ENCODE results near the gene THPO.

THPO gene

DNA sequence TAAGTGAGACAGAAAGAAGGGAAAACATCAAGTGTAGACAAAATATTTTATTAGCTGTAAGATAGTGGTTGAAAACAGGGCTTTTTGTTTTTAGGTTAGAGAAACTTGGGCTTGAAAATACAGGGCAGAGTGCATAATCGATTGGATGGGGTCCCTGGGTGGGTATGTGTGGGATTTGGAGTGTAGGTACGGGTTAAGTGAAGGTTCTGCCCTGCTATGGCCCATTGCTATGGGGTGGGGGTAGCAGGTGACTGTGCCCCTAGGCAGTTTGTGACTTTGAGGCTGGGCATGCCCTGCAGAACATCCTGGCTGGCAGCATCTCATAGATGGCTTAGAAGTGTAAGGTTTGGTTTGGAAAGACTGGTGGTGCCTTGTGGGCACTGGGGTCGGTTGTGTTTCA lies 44.3 kb downstream of the THPO start:
- no peak for DNase-seq (ENCODE audit: low spot score)

DNA sequence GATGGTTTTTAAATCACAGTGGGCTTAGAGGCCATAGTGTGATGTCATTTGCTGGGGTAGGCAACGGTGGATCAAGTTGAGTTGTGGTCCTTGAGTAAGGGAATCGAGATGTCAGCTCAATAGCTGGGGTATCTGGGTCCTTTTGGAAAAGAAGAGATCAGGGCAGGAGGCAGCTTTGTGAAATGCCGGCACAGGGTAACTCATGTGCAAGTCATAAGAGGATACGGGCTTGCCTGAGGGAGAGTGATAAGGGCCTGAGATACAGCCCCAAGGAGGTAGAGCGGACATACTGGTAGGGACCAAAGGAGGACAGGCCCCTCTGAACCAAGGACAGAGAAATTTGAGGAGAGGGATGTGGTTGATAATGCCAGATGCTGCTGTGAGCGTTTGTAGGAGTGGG lies 44.8 kb downstream of the THPO start:
- no peak for DNase-seq (ENCODE audit: low spot score)

DNA sequence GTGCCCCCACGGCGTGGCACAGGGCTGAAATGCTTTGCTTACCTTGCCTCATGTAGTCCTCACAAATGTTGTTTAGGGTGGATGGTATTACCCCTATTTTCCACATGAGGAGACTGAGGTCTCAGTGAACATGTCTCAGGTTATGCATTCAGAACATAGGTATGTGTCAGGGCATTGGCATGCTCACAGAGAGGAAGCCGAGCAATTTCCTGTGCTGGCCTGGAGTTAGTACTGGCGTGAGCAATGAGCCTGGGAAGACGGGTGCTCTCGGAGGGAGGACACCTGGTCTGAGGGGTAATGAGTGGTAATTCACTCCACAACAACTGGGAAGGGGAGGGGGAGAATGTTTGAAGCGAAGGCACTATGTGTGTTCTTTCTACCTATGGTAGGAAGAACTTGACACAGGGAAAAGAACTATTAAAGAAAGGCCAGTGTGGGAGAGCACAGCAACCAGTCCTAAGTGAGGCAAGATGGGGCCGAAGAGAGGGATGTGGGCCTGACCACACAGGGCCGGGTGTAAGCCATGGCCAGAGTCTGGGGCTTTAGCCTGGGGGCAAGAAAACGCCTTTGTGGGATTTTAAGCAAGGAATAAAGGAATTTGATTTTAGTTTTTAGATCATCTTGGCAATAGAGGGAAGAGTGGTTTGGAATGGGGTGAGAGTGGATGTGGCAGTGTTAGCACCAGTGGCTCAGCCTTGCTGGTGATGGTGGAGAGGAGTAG lies 45.5 kb downstream of the THPO start:
- no peak for DNase-seq (ENCODE audit: low spot score)

DNA sequence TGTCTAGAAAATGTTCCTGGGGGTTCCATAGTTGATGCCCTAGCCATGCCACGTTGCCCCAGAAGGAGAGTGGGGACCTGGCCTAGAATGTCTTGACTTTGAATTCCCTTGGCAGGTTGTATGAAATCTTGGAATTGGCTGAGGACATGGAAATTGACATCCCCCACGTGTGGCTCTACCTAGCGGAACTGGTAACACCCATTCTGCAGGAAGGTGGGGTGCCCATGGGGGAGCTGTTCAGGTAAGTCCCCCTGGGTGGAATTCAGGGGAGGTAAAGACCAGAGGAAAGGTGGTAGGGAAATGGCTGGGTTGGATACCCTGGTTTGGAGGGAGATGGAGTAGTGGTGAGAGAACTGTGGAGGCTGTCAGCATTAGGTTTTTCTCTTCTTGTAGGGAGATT lies 49.5 kb downstream of the THPO start:
- DNase-seq (ENCODE audit: low spot score): no peak

DNA sequence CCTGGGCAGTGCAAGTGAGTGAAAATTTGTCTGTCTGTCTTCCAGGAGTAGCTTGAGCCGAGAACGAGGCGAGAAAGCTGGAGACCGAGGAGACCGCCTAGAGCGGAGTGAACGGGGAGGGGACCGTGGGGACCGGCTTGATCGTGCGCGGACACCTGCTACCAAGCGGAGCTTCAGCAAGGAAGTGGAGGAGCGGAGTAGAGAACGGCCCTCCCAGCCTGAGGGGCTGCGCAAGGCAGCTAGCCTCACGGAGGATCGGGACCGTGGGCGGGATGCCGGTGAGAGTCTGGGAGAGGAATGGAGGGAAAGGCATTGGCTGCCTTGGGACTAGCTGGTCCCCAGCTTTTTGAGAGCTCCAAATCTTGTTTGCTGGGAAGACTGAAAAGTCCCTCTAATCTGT lies 50.8 kb downstream of the THPO start:
- no peak for DNase-seq (ENCODE audit: low spot score)

DNA sequence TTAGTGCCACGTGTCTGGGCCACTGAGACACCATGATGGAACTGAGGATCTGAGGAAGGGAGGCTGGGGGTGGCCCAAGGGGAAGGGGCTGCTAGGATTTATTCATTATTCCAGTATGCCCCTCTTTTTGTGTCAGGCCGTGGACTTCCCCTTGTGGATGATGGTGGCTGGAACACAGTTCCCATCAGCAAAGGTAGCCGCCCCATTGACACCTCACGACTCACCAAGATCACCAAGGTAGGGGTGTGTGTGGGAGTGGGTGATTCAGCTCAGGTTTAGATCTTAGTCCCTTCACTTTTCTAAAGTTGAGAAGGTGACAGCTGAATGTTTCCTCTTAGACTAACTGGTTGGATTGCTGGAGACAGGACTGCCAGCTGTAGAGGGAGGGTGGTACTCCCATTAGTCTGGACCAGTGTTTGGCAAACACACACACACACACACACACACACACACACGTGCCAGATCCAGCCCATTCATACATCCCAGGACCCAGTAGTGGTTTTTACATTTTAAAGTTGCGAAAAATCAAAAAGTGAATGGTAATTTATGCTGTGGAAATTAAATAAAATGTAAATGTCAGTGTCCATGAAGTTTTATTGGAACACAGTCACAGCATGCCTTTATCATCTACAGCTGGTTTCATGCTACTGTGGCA lies 52.2 kb downstream of the THPO start:
- DNase-seq (ENCODE audit: low spot score): no peak

DNA sequence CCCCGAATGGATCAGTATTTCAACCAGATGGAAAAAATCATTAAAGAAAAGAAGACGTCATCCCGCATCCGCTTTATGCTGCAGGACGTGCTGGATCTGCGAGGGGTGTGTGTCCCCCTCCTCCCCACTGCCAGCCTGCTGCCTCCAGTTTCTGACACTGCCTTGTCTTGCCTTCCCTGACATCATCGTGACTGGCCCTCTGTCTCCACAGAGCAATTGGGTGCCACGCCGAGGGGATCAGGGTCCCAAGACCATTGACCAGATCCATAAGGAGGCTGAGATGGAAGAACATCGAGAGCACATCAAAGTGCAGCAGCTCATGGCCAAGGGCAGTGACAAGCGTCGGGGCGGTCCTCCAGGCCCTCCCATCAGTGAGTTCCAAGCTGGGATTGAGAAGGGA lies 52.7 kb downstream of the THPO start:
- DNase-seq (ENCODE audit: low spot score): no peak

DNA sequence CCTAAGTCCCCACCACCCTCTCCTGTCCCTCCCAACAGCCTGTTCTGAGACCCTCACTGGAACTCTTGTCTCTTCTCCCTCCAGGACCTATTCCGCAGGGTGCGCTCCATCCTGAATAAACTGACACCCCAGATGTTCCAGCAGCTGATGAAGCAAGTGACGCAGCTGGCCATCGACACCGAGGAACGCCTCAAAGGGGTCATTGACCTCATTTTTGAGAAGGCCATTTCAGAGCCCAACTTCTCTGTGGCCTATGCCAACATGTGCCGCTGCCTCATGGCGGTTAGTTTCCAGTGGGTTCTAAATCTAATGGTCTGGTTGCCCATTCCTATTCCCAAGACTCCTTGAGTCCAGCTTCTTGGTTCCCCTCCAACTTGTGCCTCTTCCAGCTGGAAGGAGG lies 54.3 kb downstream of the THPO start:
- no peak for DNase-seq (ENCODE audit: low spot score)

DNA sequence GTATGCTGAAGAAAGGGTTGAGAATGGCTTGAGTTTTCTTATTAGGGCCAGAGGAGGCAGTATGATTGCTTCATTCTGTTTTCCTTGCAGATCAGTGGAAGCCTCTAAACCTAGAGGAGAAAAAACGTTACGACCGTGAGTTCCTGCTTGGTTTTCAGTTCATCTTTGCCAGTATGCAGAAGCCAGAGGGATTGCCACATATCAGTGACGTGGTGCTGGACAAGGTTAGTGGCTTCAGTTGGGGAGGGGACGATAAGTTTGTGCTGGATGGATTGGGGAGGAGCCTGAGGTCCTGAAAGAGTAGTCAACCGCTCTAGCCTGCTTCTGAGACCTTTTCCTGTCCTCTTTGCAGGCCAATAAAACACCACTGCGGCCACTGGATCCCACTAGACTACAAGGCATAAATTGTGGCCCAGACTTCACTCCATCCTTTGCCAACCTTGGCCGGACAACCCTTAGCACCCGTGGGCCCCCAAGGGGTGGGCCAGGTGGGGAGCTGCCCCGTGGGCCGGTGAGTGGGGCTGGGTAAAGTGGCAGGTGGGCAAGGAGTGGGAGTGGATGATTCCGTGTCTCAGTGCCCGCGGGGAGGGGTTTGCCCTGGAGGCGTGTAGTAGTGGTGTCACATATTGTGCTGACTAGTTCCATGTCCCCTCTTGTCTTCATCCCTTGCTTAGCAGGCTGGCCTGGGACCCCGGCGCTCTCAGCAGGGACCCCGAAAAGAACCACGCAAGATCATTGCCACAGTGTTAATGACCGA lies 55.1 kb downstream of the THPO start:
- no peak for DNase-seq (ENCODE audit: low spot score)

All from Ammon's horn (tissue), 1 donor.